Neural cell (in vitro differentiated cells): ENCODE data around the gene ZNF283. TPM values are rescaled to one million over a fixed set of nuclear protein-coding genes. Genes with fewer than 3 reads are reported as not detected.
A peak's percentile ranks its signal among the peaks of the same experiment; 100 is the strongest.

ENCODE experiments used
- H2AFZ ChIP-seq: fragments of 200-600, 300-800 bp; sonication (generic), shearing (Covaris generic); 2 replicates; pipeline ENCODE4 v1.6.0; 2014; ENCODE audit warnings: low read depth, mild to moderate bottlenecking, antibody characterized with exemption, low read length, moderate library complexity
- H3F3A ChIP-seq: fragments of 200-600 bp; shearing (Covaris generic); 2 replicates; pipeline ENCODE4 v1.6.1; 2016; ENCODE audit warnings: mild to moderate bottlenecking, moderate library complexity, mixed read lengths, antibody characterized with exemption, low read length; ENCODE audit not compliant: insufficient read depth, poor library complexity, severe bottlenecking
- H3K27ac ChIP-seq: fragments of 200-600, 300-800 bp; sonication (generic), shearing (Covaris generic); 2 replicates; pipeline ENCODE4 v1.5.1; 2014; ENCODE audit warnings: mild to moderate bottlenecking, low read length, moderate library complexity
- H3K27me3 ChIP-seq: fragments of 300-800, 200-600 bp; sonication (generic), shearing (Covaris generic); 2 replicates; pipeline ENCODE4 v1.6.0; 2014; ENCODE audit warnings: mild to moderate bottlenecking, low read depth, low read length, moderate library complexity; ENCODE audit not compliant: insufficient read depth
- H3K36me3 ChIP-seq: fragments of 300-800, 200-600 bp; sonication (generic), shearing (Covaris generic); 2 replicates; pipeline ENCODE4 v1.5.1; 2014; ENCODE audit warnings: mild to moderate bottlenecking, antibody characterized with exemption, low read length, moderate library complexity; ENCODE audit not compliant: insufficient read depth
- H3K4me2 ChIP-seq: fragments of 300-800, 200-600 bp; sonication (generic), shearing (Covaris generic); 2 replicates; pipeline ENCODE4 v1.6.0; 2014; ENCODE audit warnings: mild to moderate bottlenecking, low read length
- H3K4me3 ChIP-seq: fragments of 300-800, 200-600 bp; sonication (generic), shearing (Covaris generic); 2 replicates; pipeline ENCODE4 v1.5.1; 2014; ENCODE audit warnings: mild to moderate bottlenecking, low read length, moderate library complexity
- H3K79me2 ChIP-seq: fragments of 200-600 bp; shearing (Covaris generic); replicated peaks from 2 replicates; pipeline ENCODE4 v1.6.0; 2014; ENCODE audit warnings: mild to moderate bottlenecking, low read length, moderate library complexity; ENCODE audit not compliant: insufficient read depth
- H3K9ac ChIP-seq: fragments of 300-800, 200-600 bp; sonication (generic), shearing (Covaris generic); 2 replicates; pipeline ENCODE4 v1.6.1; 2016; ENCODE audit warnings: mild to moderate bottlenecking, low read length, mixed read lengths
- H3K9me2 ChIP-seq: fragments of 200-600 bp; shearing (Covaris generic); 2 replicates; pipeline ENCODE4 v1.6.1; 2016; ENCODE audit warnings: mild to moderate bottlenecking, low read length, mixed read lengths; ENCODE audit not compliant: insufficient read depth
- H3K9me3 ChIP-seq: fragments of 200-600, 300-800 bp; sonication (generic), shearing (Covaris generic); 2 replicates; pipeline ENCODE4 v1.6.1; 2016; ENCODE audit warnings: mild to moderate bottlenecking, mixed run types, low read length, moderate library complexity, mixed read lengths
- H4K20me1 ChIP-seq: fragments of 200-600 bp; shearing (Covaris generic); 2 replicates; pipeline ENCODE4 v1.6.1; 2016; ENCODE audit warnings: mild to moderate bottlenecking, mixed run types; ENCODE audit not compliant: insufficient read depth
- CTCF ChIP-seq: fragments of 450-650 bp; IDR thresholded peaks from 2 replicates; pipeline ENCODE4 v1.5.1; 2014; ENCODE audit warnings: antibody characterized with exemption, mild to moderate bottlenecking, moderate library complexity; ENCODE audit not compliant: poor library complexity, severe bottlenecking
- EP300 ChIP-seq: fragments of 450-650 bp; conservative IDR thresholded peaks from 2 replicates; pipeline ENCODE4 v1.6.1; 2014; ENCODE audit warnings: antibody characterized with exemption, mild to moderate bottlenecking, moderate library complexity; ENCODE audit not compliant: poor library complexity, severe bottlenecking
- EZH2 ChIP-seq: fragments of 200-600, 300-800 bp; shearing (Covaris generic), sonication (generic); IDR thresholded peaks from 2 replicates; pipeline ENCODE4 v1.6.1; 2014; ENCODE audit warnings: antibody characterized with exemption, low read length, borderline replicate concordance, mild to moderate bottlenecking; ENCODE audit not compliant: insufficient read depth, poor library complexity, severe bottlenecking
- MXI1 ChIP-seq: fragments of 450-650 bp; conservative IDR thresholded peaks from 2 replicates; pipeline ENCODE4 v1.6.1; 2014; ENCODE audit warnings: antibody characterized with exemption, mild to moderate bottlenecking; ENCODE audit not compliant: poor library complexity, severe bottlenecking
- POLR2AphosphoS5 ChIP-seq: IDR thresholded peaks from 2 replicates; pipeline ENCODE4 v1.6.1; 2012
- RAD21 ChIP-seq: fragments of 450-650 bp; conservative IDR thresholded peaks from 2 replicates; pipeline ENCODE4 v1.6.1; 2014; ENCODE audit warnings: antibody characterized with exemption, mild to moderate bottlenecking, moderate library complexity
- REST ChIP-seq: IDR thresholded peaks from 2 replicates; pipeline ENCODE4 v1.6.1; 2012; ENCODE audit warnings: borderline replicate concordance
- SMC3 ChIP-seq: fragments of 450-650 bp; conservative IDR thresholded peaks from 2 replicates; pipeline ENCODE4 v1.6.1; 2014; ENCODE audit warnings: antibody characterized with exemption, mild to moderate bottlenecking, moderate library complexity; ENCODE audit not compliant: poor library complexity
- TAF1 ChIP-seq: IDR thresholded peaks from 2 replicates; pipeline ENCODE4 v1.6.1; 2012; ENCODE audit warnings: low read depth
- polyA plus RNA-seq: library from polyadenylated mRNA; depleted of rRNA; stranded (reverse); fragments of >200 nt; gene quantifications from 2 replicates; pipeline ENCODE4 v1.2.3, GENCODE V29; 2014

The ZNF283 gene
- polyA plus RNA-seq, 1 donor from 2014 or later: 14.9 TPM

GRCh38 chr19:43798026-43798545, 29.0 kb upstream of the ZNF283 start:
- peak overlapping the region; percentile 59 for H3K4me3 ChIP-seq
- no peaks in the 10 kb centered on the region for H4K20me1 ChIP-seq
- no peaks in the 10 kb centered on the region for H3K36me3 ChIP-seq
- peaks cover 30% of the 10 kb centered on the region for H3K27me3 ChIP-seq
- no peaks in the 10 kb centered on the region for H3K79me2 ChIP-seq
- H3K9me3 ChIP-seq: no peaks in the 10 kb centered on the region
- H3K9me2 ChIP-seq: no peaks in the 10 kb centered on the region
- H2AFZ ChIP-seq: no peak overlapping the region
- H3K4me2 ChIP-seq: no peak overlapping the region
- no peaks in the 10 kb centered on the region for H3F3A ChIP-seq
- H3K27ac ChIP-seq: no peak overlapping the region
- H3K9ac ChIP-seq: no peak overlapping the region
- no peak for TF ChIP-seq CTCF
- TF ChIP-seq TAF1: no peak
- no peak for TF ChIP-seq EP300
- no peak for TF ChIP-seq RAD21
- no peak for TF ChIP-seq POLR2AphosphoS5
- TF ChIP-seq SMC3: no peak
- no peak for TF ChIP-seq EZH2
- TF ChIP-seq MXI1: no peak

GRCh38 chr19:43798546-43799409, 28.3 kb upstream of the ZNF283 start:
- Histone ChIP-seq H4K20me1 (no peaks in the 10 kb centered on the region), H3K9ac (no peak overlapping the region), H3K27ac (no peak overlapping the region), H3K79me2 (no peaks in the 10 kb centered on the region), H3K9me3 (no peaks in the 10 kb centered on the region), H3K36me3 (no peaks in the 10 kb centered on the region), H3K27me3 (peaks cover 30% of the 10 kb centered on the region), H3K4me3 (peak overlapping the region; percentile 59), H2AFZ (no peak overlapping the region), H3K4me2 (no peak overlapping the region), H3K9me2 (no peaks in the 10 kb centered on the region), H3F3A (no peaks in the 10 kb centered on the region)
- TF ChIP-seq MXI1 (no peak), RAD21 (no peak), POLR2AphosphoS5 (no peak), TAF1 (no peak), CTCF (no peak), SMC3 (no peak), EZH2 (no peak), EP300 (no peak), REST (no peak)
